C4-2B (cell line): ENCODE results near the gene TXK.

Experiments used
- CTCF ChIP-seq: fragments of 450-650 bp; conservative IDR thresholded peaks from 2 replicates; pipeline ENCODE4 v1.5.1; 2017; ENCODE audit warnings: mild to moderate bottlenecking
- ZFX ChIP-seq: fragments of 450-650 bp; IDR thresholded peaks from 2 replicates; pipeline ENCODE4 v1.6.1; 2017

- TF ChIP-seq CTCF (no peak), ZFX (no peak)
Measured at GRCh38 chr4:48147621-48148020, 13.6 kb upstream of the TXK start.
